ENCODE measurements around the gene FGFR2.

Gene FGFR2

GRCh38 chr10:121610798-121611323, 12.6 kb upstream of the FGFR2 start:
- DNase-seq (ENCODE audit: low spot score): no peak

GRCh38 chr10:121609426-121610380, 11.5 kb upstream of the FGFR2 start:
- DNase-seq (ENCODE audit: low spot score): no peak

- DNase-seq (ENCODE audit: low spot score): no peak
Measured at GRCh38 chr10:121608469-121609190, 10.4 kb upstream of the FGFR2 start.

DNA sequence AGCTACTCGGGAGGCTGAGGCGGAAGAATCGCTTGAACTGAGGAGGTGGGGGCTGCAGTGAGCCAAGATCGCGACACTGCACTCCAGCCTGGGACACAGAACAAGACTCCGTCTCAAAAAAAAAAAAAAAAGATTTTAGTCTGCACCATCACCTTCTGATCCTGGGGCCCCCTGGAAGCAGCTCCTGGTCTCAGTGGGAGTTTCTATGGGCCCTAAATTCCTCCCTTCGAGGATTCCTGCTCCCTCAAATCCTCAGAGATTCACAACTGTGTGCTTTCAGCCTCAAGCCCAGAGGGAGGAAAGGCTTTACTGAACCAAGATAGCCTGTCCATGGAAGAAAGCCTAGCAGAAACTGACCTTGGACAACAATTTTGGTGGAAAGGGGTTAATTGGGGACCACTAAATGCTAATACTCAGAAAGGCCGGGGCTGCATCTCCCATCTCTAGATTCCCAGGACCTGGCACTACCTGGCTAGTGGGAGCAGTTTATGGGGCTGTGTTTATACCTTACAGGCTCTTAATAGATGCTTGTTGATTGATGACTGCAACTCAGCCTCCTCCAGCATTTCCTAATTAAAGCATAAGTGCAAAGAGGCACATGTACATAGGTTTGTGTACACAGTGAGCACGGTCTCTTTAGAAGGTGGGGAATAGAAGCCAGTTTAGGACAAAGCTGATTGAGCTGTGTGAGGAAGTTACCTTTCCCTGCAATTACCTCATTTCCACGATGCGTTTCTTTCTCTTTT, 9.2 kb upstream of the FGFR2 start:
- no peak for DNase-seq (ENCODE audit: low spot score)

DNA sequence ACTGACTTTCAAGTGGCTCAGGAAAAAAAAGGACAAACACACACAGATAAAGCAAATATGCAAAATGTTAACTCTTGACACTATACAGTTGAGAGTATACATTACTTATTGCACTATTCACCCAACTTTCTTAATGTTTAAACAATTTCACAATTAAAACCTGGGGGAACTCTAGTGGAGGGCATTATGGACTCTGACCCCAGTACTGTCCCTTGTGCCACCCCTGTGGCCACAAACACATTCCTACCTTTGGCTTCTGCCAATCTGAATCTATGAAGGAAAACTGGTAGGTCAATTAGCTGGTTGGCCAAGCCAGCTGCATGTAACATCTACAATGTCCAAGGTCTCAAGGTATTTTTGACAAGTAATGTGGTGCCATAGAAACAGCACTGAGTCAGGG, 7.5 kb upstream of the FGFR2 start:
- DNase-seq (ENCODE audit: low spot score): no peak

GRCh38 chr10:121601458-121601857, 3.2 kb upstream of the FGFR2 start:
- no peak for DNase-seq (ENCODE audit: low spot score)

DNA sequence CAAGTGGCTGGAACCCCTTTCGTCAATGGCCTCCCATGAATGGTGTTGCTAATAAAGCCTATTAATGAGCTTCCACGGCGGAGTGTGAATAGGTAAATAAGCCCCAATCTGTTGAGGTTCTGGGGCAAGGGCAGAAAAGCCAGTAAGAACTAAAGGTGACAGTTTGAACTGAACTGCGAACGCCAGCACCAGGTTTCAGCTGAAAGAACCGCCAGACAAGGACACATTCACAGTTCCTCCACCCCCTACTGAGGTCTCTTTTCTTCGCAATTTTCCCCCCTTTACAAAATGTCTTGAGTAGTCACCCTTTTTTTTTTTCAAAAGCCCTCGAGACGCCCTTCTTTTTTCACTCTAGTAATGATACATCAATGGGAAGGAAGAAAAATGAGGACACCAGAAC, 2.4 kb upstream of the FGFR2 start:
- no peak for DNase-seq (ENCODE audit: low spot score)

- DNase-seq (ENCODE audit: low spot score): no peak
Measured at GRCh38 chr10:121599947-121600346, 1.7 kb upstream of the FGFR2 start.

- DNase-seq (ENCODE audit: low spot score): no peak
Measured at GRCh38 chr10:121597504-121598262, 561 bp downstream of the FGFR2 start.

GRCh38 chr10:121596689-121597503, 1.3 kb downstream of the FGFR2 start:
- DNase-seq (ENCODE audit: low spot score): no peak

- DNase-seq (ENCODE audit: low spot score): no peak
Measured at GRCh38 chr10:121595806-121596688, 2.2 kb downstream of the FGFR2 start.

DNA sequence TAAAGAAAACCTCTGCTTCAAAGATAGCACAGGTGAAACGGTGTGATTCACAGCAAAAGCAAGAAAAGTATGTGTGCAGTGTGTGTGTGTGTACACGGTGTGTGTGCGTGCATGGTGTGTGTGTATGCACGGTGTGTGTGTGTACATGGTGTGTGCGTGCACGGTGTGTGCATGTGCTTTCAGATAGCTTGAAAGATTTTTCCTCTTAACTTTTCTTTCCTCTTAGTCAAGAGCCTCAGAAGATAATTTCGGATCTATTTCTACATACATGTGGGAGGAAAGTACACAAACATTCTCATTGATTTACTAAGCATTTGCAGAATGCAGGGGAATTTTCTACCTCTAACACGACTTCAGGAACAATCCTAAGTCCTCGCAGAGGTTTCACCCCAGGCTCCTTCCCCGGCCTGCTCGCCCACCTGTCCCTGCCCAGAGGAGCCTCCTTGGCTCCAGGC, 2.9 kb downstream of the FGFR2 start:
- no peak for DNase-seq (ENCODE audit: low spot score)

DNA sequence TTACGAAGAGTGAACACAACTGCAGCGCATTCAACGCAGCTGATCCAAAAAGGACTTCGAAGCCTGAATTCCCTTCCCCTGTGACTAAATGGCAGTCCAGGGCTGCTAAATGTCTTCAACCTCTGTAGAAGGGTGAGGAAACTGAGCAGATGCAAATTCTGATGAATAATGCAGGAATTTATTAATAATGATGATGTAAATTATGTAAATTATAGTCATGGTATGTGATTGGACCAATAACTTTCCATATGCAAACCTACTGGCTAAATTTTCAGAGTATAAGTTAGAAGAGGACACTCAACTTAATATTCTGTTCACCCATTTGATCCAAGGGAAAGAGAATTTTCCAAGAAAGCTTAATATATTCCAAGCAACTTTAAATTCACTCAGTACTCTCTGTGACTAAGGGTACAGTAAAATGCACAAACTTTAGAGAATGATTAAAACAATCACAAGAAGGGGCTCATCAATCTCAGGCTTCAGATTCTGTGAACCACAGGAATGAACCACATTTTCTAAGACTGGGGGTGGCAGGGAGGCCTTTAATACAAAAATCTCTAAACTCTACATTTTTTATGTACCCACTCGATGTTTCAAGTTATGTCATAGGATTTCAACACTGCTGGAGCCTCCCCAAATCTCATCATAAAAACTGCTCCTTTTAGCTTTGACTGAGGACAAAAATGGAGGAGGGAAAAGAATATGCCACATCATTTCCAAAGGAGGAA, 3.5 kb downstream of the FGFR2 start:
- no peak for DNase-seq (ENCODE audit: low spot score)

GRCh38 chr10:121594076-121594475, 4.2 kb downstream of the FGFR2 start:
- DNase-seq (ENCODE audit: low spot score): no peak

DNA sequence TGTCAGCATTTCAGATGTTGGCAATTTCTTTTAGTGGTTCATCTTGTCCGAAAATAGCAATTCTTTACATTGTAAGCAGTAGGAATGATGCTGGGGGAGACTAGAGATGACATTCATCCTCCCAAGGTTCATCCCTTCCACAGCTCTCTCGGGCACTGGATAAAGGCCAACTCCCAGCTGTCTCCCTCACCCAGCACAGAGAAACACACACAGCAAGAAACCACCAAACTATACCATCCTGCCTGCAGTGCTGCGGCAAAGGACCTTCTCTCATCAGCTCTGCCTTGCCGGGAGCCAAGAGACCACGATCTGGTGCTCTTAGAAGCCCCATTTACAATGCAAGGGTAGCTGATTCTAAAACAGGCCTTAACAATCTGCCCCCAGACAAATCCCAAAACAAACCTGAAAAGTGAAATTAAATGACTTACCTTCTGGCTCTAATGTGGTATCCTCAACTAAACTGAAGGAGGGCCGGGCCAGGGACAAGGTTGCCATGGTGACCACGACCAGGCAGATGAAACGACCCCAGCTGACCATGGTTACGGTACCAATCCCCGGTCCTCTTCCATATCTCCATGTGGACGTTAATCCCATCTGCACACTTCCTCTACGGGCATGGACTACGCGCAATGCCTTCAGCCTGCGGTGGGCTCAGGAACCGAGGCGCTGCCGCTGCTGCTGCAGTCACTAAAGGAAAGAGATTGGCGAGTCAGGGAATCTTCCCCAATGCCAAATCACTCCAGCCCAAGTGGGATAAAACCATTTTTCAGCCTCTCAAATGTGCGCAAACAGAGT, 4.8 kb downstream of the FGFR2 start:
- no peak for DNase-seq (ENCODE audit: low spot score)

DNA sequence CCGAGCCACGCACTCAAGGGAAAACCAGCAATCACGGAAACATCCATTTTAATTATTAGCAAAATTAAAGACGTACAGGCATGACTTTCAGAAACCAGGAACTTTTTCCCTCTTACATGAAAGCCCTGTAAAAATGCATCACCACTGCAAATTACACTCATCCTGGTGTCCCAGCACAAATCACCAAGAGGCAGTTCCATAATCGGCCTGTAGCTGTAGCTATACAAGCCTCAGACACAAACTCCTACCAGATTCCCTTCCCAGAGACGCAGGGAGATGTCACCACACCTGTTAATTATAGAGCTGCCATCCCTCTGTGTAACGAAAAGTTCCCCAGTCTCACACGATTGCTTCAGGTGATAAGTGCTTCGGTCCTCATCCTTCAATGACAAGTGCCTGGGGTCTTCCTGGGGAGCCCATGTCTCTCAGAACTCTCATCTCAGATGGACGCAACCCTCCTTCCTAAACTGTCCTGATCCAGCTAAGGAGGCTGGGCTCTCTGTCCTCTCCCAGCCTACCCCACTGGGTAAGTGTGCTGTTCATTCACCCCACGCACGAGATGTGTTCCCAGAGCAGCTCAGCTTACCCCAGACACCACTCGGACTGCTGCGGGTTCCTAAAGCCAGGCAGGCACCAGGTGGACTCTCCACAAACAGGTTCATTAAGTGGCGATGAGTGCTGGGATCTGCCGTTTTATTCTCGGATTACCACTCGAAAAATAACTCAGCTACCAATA, 5.9 kb downstream of the FGFR2 start:
- DNase-seq (ENCODE audit: low spot score): no peak

DNA sequence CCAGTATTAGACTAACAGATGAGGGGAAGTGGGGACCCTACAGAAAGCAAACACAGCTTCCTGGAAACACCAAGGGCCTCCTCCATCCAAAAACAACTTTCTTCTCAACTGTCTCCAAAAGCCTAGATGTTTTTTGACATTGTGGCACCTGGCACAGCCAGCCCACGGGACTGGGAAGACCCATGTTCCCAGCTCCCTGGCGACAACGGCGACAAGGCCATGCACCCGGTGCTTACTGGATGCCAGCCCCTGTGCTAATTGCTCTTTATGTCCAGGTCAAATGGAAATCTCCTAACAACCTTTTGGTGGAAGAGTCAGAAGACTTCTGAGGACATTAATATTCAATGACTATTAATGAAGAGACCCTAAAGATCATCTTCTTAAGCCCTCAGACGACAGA, 7.1 kb downstream of the FGFR2 start:
- DNase-seq (ENCODE audit: low spot score): no peak
